Brain microvascular endothelial cell (primary cell): Measurements from ENCODE around the gene CA10.

Source experiments
- DNase-seq: peaks from one replicate; pipeline ENCODE4 v3.0.0-alpha.2; 2020
- H3K27ac ChIP-seq: fragments of 250-450 bp; sonication (Bioruptor Pico); 2 replicates; pipeline ENCODE4 v1.5.1; 2020; ENCODE audit warnings: mild to moderate bottlenecking, moderate library complexity
- H3K27me3 ChIP-seq: fragments of 250-450 bp; sonication (Bioruptor Pico); replicated peaks from 2 replicates; pipeline ENCODE4 v1.5.1; 2020; ENCODE audit warnings: mild to moderate bottlenecking
- H3K36me3 ChIP-seq: fragments of 250-450 bp; sonication (Bioruptor Pico); replicated peaks from 2 replicates; pipeline ENCODE4 v1.5.1; 2020; ENCODE audit warnings: mild to moderate bottlenecking
- H3K4me3 ChIP-seq: 2 replicates; pipeline ENCODE4 v1.5.1; 2011; ENCODE audit warnings: low read depth, mild to moderate bottlenecking, control low read depth, low read length, moderate library complexity
- in situ Hi-C: cut with HindIII; loops from 2 replicates; pipeline ENCODE4 v1.10.0; 2017; ENCODE audit warnings: low sequenced_read_pairs, low pct_ligation_motif_present
- TF ChIP-seq, protein P1 (sequence below): IDR thresholded peaks from 2 replicates; pipeline ENCODE4 v1.5.1; 2011; ENCODE audit warnings: low read depth, mild to moderate bottlenecking, moderate library complexity, low read length, control low read depth, inconsistent platforms; ENCODE audit errors: missing control alignments

The CA10 gene

GRCh38 chr17:51618476-51618875 is 540.0 kb downstream of the CA10 start:
- H3K36me3 ChIP-seq, result no peaks in the 10 kb centered on the region
- no peak for DNase-seq
- no peak overlapping the region for H3K27ac ChIP-seq
- H3K27me3 ChIP-seq, result no peaks in the 10 kb centered on the region
- in situ Hi-C loops, result no loop called here
- no peak overlapping the region for H3K4me3 ChIP-seq
- TF ChIP-seq, protein P1, sequence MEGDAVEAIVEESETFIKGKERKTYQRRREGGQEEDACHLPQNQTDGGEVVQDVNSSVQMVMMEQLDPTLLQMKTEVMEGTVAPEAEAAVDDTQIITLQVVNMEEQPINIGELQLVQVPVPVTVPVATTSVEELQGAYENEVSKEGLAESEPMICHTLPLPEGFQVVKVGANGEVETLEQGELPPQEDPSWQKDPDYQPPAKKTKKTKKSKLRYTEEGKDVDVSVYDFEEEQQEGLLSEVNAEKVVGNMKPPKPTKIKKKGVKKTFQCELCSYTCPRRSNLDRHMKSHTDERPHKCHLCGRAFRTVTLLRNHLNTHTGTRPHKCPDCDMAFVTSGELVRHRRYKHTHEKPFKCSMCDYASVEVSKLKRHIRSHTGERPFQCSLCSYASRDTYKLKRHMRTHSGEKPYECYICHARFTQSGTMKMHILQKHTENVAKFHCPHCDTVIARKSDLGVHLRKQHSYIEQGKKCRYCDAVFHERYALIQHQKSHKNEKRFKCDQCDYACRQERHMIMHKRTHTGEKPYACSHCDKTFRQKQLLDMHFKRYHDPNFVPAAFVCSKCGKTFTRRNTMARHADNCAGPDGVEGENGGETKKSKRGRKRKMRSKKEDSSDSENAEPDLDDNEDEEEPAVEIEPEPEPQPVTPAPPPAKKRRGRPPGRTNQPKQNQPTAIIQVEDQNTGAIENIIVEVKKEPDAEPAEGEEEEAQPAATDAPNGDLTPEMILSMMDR, result no peak

DNA sequence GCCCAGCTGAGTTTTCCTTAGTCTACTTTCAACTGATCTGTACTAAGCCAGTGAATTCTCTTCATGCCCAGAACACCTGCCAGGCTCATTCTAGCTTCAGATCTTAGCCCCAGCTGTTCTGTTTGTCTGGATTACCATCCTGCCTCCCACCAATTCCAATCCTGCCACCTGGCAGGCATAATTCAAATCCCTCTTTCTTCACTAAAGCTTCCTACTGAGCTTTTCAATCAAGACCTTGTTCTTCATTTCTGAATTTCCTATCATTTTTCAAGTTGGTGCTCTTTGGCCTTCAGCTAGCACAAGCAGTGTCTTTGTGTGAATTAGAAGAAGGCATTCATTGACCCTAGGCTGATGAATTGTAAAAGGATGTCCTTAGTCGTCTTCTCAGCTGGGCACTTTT is 540.5 kb downstream of the CA10 start:
- TF ChIP-seq, protein P1, result no peak
- H3K36me3 ChIP-seq, result no peaks in the 10 kb centered on the region
- in situ Hi-C loops, result no loop called here
- no peak overlapping the region for H3K27ac ChIP-seq
- DNase-seq, result no peak
- no peak overlapping the region for H3K4me3 ChIP-seq
- H3K27me3 ChIP-seq, result no peaks in the 10 kb centered on the region

DNA sequence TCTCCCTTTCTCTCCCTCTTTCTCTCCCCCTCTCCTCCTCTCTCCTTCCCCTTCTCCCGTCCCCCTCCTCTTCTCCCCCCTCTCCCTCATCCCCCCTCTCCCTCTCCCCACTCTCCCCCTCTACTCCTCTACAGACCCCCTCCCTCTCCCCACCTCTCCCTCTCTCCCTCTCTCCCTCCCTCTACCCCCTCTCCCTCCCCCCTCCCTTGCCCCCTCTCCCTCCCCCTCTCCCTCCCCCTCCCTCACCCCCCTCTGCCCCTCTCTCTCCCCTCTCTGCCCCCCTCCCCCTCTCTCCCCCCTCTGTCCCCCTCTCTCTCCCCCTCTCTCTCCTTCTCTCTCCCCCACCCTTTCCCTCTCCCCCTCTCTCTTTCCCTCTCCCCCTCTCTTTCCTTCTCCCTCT is 545.3 kb downstream of the CA10 start:
- H3K4me3 ChIP-seq, result no peak overlapping the region
- DNase-seq, result no peak
- in situ Hi-C loops, result no loop called here
- TF ChIP-seq, protein P1, result no peak
- no peaks in the 10 kb centered on the region for H3K27me3 ChIP-seq
- no peaks in the 10 kb centered on the region for H3K36me3 ChIP-seq
- H3K27ac ChIP-seq, result no peak overlapping the region

DNA sequence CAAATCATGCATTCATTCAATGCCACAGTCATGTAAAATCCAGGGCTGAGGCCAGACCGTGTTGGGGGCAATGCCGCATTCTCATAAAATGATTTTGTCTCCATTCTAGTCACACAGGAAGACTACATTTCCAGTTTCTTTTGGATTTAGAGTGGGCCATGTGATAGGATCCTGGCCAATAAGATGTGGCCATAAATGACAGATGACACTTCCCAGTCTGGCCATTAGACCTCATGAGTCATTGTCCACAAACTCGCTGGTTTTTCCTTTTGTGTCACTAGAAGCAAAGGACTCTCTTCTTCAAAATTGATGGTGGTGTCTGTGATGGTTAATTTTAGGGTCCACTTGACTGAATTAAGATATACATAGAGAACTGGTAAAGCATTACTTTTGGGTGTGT is 545.8 kb downstream of the CA10 start:
- in situ Hi-C loops, result no loop called here
- Histone ChIP-seq H3K36me3 (no peaks in the 10 kb centered on the region), H3K4me3 (no peak overlapping the region), H3K27ac (no peak overlapping the region), H3K27me3 (no peaks in the 10 kb centered on the region)
- DNase-seq, result no peak
- TF ChIP-seq, protein P1, result no peak

- no peak overlapping the region for H3K27ac ChIP-seq
- no peak overlapping the region for H3K4me3 ChIP-seq
- in situ Hi-C loops, result no loop called here
Measured at GRCh38 chr17:51611585-51611984, 546.9 kb downstream of the CA10 start.

GRCh38 chr17:51610834-51611233 is 547.7 kb downstream of the CA10 start:
- no peaks in the 10 kb centered on the region for H3K36me3 ChIP-seq
- no peak overlapping the region for H3K27ac ChIP-seq
- in situ Hi-C loops, result no loop called here
- TF ChIP-seq, protein P1, result no peak
- H3K27me3 ChIP-seq, result no peaks in the 10 kb centered on the region
- H3K4me3 ChIP-seq, result no peak overlapping the region
- DNase-seq, result no peak

More at GRCh38 chr17:51611585-51611984, 546.9 kb downstream of the CA10 start:
- Histone ChIP-seq H3K27me3 (no peaks in the 10 kb centered on the region), H3K36me3 (no peaks in the 10 kb centered on the region)
- no peak for DNase-seq
- TF ChIP-seq, protein P1, result no peak
